DMS53 treated with DMSO at 0.1 percent for 48 hours (cell line): ENCODE measurements around the gene SEMA6B.
"Not testable (repeated sequence)": the region's sequence is repeated elsewhere in the genome, so short reads cannot be mapped to it uniquely, and the experiment has no call there.

Experiments
- DNase-seq: peaks from one replicate; lab custom pipeline; 2025; ENCODE audit not compliant: unreplicated experiment; lab: John Stamatoyannopoulos, UW

The SEMA6B gene

DNA sequence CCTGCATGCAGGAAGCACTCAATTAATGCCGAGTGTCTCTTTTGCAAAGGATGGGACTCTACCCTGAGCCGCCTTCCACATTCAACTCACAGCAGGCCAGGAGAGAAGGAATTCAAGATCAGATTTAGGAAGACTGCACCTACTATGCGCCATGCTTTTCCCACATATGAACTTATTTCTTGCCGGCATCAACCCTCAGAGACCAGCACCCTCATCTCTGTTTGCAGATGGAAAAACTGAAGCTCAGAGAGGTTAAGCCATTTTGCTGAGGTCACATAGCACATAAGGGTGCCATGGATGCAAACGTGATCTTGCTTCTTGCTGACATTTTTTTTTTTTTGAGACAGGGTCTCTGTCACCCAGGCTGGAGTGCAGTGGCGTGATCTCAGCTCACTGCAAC lies 14.2 kb upstream of the SEMA6B start:
- no peak for DNase-seq

DNA sequence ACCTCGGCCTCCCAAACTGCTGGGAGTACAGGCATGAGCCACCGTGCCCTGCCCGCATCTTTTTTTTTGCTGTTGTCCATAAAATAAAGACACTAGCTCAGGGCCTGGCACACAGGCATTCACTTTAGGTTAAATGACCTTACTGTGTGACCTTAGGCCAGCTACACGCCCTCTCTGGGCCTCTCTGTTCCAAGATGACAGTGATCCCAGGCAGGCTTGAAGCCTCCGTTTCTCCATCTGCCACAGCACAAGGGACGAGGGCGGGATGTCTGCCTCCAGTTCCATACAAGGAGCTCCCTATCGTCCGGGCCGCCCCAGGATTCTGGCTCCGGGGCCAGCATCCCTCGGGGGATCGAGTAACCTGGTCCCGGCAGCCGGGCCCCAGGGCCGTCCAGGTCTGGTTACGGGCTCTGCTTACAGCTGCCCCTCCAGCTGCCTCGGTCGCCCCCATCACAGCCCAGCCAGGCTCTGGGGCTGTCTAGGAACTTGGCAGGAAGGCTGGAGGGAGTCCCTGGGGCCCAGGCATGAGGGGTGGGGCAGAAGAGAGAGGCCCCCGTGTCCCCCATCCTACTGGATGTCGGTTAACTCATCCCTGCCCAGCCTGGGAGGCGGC lies 11.9 kb upstream of the SEMA6B start:
- no peak for DNase-seq

DNA sequence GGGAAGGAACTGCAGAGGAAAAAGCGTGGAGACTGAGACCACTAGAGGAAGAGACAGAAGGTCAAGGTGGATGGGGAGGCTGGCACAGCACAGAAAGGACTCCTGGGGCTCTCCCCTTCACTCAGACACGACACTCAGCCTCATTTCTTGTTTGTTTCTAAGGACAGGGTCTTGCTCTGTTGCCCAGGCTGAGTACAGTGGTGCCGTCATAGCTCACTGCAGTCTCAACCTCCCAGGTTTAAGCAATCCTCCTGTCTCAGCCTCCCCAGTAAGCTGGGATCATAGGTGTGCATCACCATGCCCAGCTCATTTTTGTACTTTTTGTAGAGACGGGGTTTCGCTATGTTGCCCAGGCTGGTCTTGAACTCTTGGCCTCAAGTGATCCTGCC lies 11.4 kb upstream of the SEMA6B start:
- no peak for DNase-seq

DNA sequence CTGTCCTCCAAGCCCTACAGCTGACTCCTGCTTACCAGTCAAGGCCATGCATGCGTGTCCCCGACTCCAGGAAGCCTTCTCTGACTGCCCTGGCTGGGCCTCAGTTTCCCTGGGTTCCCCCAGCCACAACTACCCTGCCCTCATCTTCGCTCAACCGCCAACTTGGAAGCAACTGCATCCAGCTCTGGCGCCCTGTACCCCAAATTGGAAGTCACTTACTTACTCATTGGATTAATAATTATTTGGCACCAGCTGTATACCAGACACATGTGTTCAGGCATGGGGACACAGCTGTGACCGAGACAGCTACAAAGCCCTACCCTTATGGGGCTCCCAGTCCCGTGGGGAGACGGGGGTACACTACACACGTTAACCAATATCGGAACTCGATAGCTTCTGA lies 10.9 kb upstream of the SEMA6B start:
- no peak for DNase-seq

DNA sequence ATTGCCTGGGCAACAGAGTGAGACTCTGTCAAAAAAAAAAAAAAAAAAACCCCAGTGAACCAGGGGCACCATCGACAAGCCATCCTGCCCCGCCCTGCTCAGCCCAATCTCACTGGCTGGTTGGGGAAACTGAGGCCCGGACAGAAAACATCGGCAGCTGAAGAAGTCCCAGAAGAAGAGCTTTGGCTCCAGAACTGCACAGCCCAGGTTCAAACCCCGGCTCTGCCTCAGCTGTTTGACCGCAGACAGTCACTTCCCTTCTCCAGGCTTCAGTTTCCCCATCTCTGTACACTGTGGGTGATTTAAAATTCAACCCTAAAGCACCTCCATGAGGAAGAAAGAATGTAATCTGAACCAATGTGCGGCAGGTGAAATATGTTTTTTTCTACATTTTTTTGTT lies 9.4 kb upstream of the SEMA6B start:
- DNase-seq = no peak

DNA sequence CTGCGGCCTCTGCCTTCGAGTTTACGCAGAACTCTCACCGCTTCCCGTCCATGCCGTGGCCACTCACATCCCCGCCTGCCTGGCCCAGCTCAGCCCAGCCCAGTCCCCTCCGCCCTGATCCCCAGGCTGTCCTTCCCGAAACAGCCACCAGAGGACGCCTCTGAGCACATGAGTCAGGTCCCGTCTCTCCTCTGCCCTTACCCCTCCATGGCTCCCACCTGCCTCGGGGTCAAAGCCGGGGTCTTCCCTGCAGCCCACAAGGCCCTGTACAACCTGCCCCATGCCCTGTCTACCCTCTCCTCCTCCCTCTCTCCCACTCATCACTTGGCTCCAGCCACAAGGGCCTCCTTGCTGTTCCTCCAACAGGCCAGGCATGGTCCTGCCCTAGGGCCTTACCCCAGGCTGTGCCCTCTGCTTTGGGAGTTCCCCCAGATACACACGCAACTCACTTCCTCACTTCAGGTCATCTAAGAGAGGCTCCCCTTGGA lies 8.1 kb upstream of the SEMA6B start:
- no peak for DNase-seq

DNA sequence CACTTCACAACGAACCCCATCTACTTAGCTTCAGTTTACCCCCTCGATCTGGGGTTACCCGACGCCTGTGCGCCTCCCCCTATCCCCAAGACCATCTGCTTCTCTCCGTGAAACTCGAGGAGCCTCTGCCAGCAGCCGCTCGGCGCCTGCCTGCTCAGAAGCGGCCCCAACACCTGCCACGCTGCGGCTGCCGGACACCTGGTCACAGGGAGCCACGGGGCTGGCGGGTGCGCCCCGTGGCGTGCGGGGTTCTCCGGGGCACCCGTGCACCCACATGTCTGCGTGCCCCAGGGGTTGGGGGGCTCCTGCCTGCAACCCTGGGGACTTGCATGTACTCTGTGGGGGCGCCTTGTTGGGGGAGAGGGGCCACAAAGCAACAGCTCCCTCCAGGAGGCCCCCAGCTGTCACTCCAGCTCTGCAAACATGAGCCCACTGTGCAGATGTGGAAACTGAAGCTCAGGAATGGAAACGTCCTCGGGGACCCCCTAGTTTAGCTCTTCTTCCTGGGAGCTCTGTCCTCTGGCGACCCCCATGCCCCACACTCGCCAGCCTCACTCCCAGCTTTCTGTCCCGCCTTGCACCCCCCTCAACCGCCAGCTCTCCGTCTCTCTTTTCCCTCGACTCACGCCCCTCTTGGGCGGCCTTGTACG lies 7.0 kb upstream of the SEMA6B start:
- no peak for DNase-seq

DNA sequence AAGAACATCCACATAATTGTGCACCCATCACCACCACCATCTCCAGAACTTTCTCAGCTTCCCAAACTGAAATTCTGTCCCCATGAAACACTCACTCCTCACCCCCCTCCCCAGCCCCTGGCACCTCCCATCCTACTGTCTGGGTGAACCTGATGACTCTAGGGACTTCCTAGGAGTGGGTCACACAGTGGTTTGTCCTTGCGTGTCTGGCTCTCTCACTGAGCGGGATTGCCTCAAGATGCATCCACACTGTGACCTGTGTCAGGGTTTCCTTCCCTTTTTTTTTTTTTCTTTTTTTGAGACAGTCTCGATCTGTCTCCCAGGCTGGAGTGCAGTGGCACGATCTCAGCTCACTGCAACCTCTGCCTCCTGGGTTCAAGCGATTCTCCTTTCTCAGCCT lies 4.1 kb upstream of the SEMA6B start:
- not testable (repeated sequence) for DNase-seq

DNA sequence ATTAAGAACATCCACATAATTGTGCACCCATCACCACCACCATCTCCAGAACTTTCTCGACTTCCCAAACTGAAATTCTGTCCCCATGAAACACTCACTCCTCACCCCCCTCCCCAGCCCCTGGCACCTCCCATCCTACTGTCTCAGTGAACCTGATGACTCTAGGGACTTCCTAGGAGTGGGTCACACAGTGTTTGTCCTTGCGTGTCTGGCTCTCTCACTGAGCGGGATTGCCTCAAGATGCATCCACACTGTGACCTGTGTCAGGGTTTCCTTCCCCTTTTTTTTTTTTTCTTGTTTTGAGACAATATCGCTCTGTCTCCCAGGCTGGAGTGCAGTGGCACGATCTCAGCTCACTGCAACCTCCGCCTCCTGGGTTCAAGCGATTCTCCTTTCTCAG lies 2.6 kb upstream of the SEMA6B start:
- not testable (repeated sequence) for DNase-seq

DNA sequence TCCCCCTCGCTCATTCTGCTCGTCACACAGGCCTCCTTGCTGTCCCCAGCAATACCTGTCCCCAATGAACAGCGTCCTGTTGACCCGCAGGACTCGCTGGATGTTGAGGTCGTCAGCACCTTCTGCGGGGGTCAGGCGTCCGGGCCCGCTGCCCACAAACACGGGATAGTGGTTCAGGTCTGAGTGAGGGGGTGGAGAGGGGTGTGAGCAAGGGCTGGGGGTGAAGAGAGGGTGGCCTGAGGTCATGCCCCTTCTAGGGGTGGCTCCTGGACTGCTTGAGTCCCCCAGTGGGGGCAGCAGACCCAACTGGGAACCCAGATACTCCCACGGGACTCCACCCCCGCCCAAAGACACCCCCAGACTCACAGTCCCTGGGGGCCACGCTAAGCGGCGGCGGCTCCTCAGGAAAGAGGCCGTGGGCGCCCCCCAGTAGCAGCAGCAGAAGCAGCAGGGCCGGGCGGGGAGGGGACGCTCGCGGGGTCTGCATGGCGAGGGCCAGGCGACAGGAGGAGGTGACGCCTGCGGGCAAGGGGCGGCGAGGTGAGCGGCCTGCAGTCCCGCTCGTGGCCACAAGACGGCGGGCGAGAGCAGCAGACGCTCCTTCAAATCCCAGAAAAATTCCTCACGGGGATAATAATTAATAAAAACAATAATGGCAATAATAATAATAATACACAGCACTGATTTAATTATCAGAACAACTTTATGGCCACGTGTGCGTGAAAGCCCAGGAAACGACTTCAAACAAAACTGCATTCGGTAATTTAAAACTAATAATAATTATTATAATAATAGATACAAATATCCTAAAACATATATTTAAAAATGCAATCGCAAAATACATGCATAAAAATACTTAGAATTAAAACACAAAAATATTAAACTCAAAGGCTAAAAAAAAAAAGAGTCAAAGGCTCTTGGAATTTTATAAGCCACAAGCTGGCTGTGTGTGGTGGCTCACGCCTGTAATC lies 1.2 kb downstream of the SEMA6B start:
- no peak for DNase-seq

DNA sequence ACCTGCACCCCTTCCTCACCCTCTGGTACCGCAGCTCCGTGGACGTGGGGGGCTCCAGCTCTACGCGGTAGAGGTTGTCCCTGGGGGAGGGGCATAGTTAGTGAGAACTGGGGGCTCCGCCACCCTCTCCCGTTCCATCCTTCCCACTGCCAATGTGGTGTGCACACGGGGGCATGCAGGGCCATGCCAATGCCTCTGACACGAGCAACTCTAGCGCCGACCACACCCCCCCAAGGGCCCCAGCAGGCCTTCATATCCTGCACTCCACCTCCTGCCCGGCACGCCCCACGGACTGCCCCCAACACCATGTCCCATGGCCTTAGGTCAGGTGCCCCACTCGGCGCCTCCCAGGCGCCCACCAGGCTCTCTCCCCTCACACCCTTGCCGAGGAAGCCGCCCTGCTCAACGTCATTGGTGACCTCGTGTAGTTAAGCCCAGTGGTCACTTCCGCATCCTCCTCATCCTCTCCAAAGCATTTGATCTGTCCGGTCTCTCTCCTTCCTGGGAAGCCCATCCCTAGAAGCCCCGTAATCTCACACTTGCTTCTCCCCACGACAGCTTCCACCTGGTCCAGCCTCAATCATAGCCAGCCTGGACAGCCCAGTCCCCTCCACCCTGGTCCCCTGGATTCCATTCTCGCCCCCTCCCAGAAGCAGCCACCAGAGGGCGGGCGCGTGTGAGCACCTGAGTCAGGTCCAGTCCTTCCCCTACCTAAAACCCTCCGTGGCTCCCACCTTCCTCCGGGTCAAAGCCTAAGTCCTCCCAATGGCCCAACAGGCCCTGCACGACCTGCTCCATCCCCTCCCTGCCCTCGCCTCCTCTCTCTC lies 2.1 kb downstream of the SEMA6B start:
- DNase-seq = no peak

DNA sequence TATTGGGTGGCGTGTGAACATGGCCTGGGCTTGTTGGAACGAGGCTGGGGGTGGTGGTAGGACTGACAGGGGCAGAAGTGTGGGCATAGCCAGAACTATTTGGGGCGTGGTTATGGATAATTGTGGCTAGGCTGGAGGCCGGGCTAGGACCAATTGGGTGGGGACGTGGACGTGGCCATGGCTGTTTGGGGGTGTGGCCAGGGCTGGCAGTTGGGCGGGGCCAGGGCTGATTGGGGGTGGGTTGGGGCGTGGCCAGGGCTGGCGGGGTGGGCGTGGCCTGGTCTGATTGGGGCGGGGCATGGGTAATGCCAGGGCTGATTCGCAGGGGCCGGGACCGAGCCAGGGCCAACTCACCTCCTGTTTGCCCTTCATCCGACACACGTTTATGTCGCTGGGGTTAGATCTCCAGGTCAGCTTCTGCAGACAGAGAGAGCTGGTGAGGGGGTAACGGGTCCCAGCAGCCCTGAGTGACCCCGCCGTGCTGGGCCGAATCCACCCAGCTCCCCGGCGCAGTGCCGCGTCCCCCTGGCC lies 2.8 kb downstream of the SEMA6B start:
- DNase-seq = no peak

DNA sequence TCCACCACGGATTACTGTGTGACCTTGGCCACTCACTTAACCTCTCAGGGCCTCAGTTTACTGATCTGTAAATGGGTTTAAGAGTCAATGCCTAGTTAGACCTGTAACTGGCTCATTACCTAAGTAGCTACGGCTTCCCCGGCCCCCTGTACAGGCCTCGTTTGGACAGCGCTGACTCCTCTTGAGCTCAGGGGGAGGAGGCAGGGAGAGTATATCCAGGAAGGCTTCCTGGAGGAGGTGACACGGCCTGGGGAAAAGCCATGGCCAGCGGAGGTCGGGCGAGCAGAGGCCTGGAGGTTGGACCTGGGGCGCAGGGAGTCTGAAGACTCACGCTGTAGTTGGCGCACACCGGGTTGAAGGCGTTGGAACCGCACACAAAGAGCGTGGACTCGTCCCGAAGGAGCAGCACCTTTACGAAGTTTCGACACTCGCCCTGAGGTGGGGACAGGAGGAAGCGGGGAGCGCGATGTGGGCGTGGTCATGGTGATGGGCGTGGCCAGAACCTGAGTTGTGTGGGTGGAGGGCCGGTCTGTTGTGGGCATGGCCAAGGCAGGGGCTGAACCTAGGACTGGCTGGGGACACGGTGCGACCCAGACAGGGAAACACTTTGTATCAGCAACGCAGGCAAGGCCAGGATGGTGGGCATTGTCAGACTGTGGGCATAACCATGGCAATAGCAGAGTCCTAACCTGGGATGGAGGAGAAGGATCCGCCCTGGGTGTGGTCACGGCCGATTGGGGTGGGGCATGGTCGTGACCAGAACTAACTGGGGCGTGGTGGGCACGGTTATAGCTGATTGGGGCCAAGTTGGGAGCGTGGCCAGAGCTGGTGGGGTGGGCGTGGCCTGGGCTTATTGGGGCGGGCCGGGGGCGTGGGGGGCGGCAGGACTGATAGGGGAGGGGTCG lies 3.6 kb downstream of the SEMA6B start:
- DNase-seq = no peak

DNA sequence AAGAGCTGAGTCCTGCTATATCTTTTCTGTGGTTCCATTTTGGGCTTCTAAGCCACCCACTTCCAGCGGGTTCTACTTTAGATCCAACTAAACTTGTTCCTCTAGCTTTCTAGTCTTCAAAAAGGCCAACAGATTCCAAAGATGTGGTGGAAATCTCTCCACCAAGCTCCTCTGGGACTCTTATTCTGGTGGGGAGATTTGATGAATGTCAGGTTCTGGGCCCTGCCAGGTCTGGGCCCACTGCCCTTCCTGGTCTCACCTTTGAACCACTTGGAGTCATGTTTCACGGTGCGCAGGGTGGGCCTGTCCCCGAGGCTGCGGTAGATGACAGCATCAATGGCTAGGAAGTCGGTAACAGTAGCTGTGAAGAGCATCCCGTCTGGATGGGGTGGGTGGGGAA lies 4.8 kb downstream of the SEMA6B start:
- DNase-seq = no peak

DNA sequence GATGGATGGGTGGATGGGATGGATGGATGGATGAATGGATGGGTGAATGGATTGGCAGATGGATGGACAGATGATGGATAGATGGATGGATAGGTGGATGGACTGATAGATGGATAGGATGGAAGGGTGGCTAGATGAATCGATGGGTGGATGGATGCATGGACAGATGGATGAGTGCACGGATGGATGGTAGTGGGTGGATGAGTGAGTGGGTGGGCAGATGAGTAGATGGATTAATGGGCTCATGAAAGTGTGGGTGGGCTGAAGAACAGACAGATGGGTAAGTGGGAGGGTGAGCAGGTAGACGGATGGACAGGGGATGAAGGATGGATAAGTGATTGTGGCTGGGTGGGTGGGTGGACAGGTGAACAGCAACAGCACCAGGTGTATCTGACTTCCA lies 5.7 kb downstream of the SEMA6B start:
- no peak for DNase-seq

DNA sequence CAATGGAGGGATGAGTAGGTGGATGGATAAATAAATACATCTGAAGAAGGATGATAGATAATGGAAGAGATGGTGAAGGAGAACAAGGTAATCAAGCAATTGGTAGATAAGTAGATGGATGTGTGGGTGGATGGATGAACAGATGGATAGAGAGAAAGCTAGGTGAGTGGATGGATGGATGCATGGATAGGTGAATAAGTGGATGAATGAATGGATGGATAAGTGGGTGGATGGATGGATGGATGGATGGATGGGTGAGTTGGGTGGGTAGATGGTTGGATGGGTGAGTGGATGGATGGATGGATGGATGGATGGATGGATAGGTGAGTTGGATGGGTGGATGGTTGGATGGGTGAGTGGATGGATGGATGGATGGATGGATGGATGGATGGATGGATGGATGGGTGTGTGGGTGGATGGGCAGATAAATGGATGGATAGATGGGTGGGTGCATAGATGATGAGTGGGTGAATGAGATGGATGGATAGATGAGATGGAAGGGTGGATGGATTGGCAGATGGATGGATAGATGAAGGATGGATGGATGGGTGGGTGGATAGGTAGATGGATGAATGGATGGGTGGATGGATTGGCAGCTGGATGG lies 6.3 kb downstream of the SEMA6B start:
- no peak for DNase-seq

DNA sequence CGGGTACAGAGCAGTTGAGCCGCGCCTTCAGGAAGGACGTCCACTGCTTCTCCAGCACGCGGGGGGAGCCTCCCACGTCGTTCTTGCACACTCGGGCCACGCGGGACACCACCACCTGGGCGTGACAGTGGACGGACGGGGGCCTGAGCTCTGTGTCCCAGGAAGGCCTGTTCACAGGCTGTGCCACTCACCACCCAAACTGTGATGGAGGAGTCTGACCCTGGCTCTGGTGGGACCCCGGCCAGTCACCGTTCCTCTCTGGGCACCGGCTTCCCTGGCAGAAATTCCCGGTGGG lies 7.0 kb downstream of the SEMA6B start:
- no peak for DNase-seq

DNA sequence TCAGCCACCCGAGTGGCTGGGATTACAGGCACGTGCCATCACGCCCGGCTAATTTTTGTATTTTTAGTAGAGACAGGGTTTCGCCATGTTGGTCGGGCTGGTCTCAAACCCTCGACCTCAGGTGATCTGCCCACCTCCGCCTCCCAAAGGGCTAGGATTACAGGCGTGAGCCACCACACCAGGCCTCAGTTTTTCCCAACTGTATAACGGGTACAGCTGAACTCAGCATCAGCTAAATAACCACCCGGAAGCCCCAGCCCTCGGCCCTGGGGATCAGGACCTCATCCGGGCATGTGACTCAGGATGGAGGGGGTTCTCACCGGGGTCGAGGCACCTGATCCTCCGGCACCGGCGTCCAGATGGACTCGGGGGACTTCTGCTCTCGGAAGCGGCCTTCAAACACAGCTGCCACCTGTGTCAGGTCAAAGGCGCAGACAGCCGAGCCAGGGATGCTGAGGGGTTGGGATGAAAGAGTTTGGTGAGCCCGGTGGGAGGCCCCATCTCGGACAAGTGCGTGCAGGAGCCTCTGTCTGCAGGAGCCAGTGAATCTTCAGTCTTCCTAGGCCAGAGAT lies 8.9 kb downstream of the SEMA6B start:
- DNase-seq = no peak

DNA sequence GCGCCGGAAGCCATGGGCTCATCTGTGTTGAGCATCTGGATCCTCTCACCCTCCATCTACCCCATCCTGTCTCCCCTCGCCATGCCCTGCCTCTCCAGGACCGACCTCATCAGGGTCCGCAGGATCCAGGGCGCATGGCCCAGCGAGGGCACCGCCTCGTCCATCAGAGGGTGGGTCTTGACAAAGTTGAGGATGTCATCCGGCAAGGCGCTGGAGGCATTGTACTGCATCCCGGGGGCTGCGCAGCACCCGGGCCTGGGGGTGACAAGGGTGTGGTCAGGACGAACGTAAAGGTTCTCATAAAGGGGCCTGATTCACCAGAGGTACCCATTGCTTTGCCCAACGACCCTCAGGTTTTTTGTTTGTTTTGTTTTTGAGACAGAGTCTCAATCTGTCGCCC lies 9.5 kb downstream of the SEMA6B start:
- no peak for DNase-seq
